IMR-90 (cell line): ENCODE measurements around the gene SARS1. TPM values are rescaled to one million over a fixed set of nuclear protein-coding genes. Genes with fewer than 3 reads are reported as not detected.

Experiments used
- ATAC-seq: fragments of 200-7000 bp; cut with Tn5 transposase; 2 replicates; pipeline ENCODE4 v1.9.1; 2020; ENCODE audit warnings: low read depth, mild to moderate bottlenecking, moderate library complexity
- BruUV-seq: library from RNA; stranded (reverse); fragments of 400-500 nt; replicated peaks from 2 replicates; lab custom pipeline; 2021; lab: Mats Ljungman, UMichigan
- CTCF ChIA-PET: fragments of 300-600 bp; formaldehyde crosslinking; extraction: SDS; loops from one replicate; lab custom pipeline; 2021; ENCODE audit warnings: antibody characterized with exemption; lab: Yijun Ruan, JAX
- POLR2A ChIA-PET: fragments of 300-600 bp; sonication (Branson Sonifier 250); formaldehyde crosslinking; loops from one replicate; lab custom pipeline; 2022; ENCODE audit warnings: antibody characterized with exemption; ENCODE audit not compliant: unreplicated experiment; lab: Charles Lee
- DNase-seq: peaks from one replicate; pipeline ENCODE4 v3.0.0; 2013
- H2AFZ ChIP-seq: replicated peaks from 2 replicates; pipeline ENCODE3; 2013; ENCODE audit warnings: low read length, mild to moderate bottlenecking; ENCODE audit not compliant: poor library complexity
- H2AK5ac ChIP-seq: 2 replicates; pipeline ENCODE4 v1.6.1; 2013; ENCODE audit warnings: low read depth, low read length, inconsistent platforms
- H2AK9ac ChIP-seq: replicated peaks from 2 replicates; pipeline ENCODE3; 2013; ENCODE audit warnings: mild to moderate bottlenecking, low read depth, low read length, moderate library complexity; ENCODE audit not compliant: poor library complexity
- H2BK120ac ChIP-seq: 2 replicates; pipeline ENCODE4 v1.6.1; 2013; ENCODE audit warnings: low read depth, low read length, inconsistent platforms
- H2BK15ac ChIP-seq: 3 replicates; pipeline ENCODE4 v1.6.1; 2013; ENCODE audit warnings: low read depth, low read length, inconsistent platforms
- H2BK20ac ChIP-seq: 2 replicates; pipeline ENCODE4 v1.6.1; 2013; ENCODE audit warnings: low read depth, mild to moderate bottlenecking, inconsistent platforms, low read length, moderate library complexity
- H2BK5ac ChIP-seq: 2 replicates; pipeline ENCODE4 v1.6.1; 2013; ENCODE audit warnings: mild to moderate bottlenecking, low read depth, low read length, inconsistent platforms; ENCODE audit not compliant: poor library complexity, severe bottlenecking
- H3K14ac ChIP-seq: replicated peaks from 2 replicates; pipeline ENCODE4 v1.6.1; 2013; ENCODE audit warnings: low read depth, low read length, inconsistent platforms
- H3K18ac ChIP-seq: 2 replicates; pipeline ENCODE4 v1.6.1; 2013; ENCODE audit warnings: low read depth, low read length, control low read depth
- H3K23ac ChIP-seq: 2 replicates; pipeline ENCODE4 v1.6.1; 2013; ENCODE audit warnings: low read depth, low read length, inconsistent platforms
- H3K27ac ChIP-seq: 2 replicates; pipeline ENCODE4 v1.5.1; 2013; ENCODE audit warnings: mild to moderate bottlenecking, control low read depth, low read length; ENCODE audit not compliant: insufficient read depth
- H3K27me3 ChIP-seq: 2 replicates; pipeline ENCODE4 v1.6.1; 2013; ENCODE audit warnings: low read length; ENCODE audit not compliant: control insufficient read depth, insufficient read depth
- H3K36me3 ChIP-seq: 2 replicates; pipeline ENCODE4 v1.6.1; 2013; ENCODE audit warnings: low read length, mixed read lengths; ENCODE audit not compliant: control insufficient read depth, insufficient read depth
- H3K4ac ChIP-seq: 2 replicates; pipeline ENCODE4 v1.6.1; 2013; ENCODE audit warnings: low read depth, low read length, inconsistent platforms
- H3K4me1 ChIP-seq: 2 replicates; pipeline ENCODE4 v1.6.1; 2013; ENCODE audit warnings: low read length, mixed read lengths; ENCODE audit not compliant: control insufficient read depth, insufficient read depth
- H3K4me2 ChIP-seq: 2 replicates; pipeline ENCODE4 v1.6.1; 2013; ENCODE audit warnings: low read depth, mild to moderate bottlenecking, control low read depth, low read length, moderate library complexity
- H3K4me3 ChIP-seq: 2 replicates; pipeline ENCODE4 v1.5.1; 2013; ENCODE audit warnings: low read depth, mild to moderate bottlenecking, control low read depth, low read length, moderate library complexity; ENCODE audit not compliant: insufficient read depth
- H3K56ac ChIP-seq: 2 replicates; pipeline ENCODE4 v1.6.1; 2013; ENCODE audit warnings: low read length, inconsistent platforms; ENCODE audit not compliant: insufficient read depth; ENCODE audit errors: extremely low read depth
- H3K79me1 ChIP-seq, 2 experiments: 2 replicates each; pipeline ENCODE4 v1.6.1; 2013; ENCODE audit warnings: low read length in 2 of 2, inconsistent platforms in 1 of 2, low read depth in 1 of 2
- H3K9ac ChIP-seq: 2 replicates; pipeline ENCODE4 v1.6.1; 2013; ENCODE audit warnings: low read depth, low read length, control low read depth
- H3K9me1 ChIP-seq: 2 replicates; pipeline ENCODE4 v1.6.1; 2013; ENCODE audit warnings: low read length, inconsistent platforms; ENCODE audit not compliant: insufficient read depth
- H3K9me3 ChIP-seq: 2 replicates; pipeline ENCODE4 v1.6.1; 2013; ENCODE audit warnings: low read length; ENCODE audit not compliant: control insufficient read depth, insufficient read depth
- H4K20me1 ChIP-seq: 2 replicates; pipeline ENCODE4 v1.6.1; 2013; ENCODE audit warnings: low read length, inconsistent platforms; ENCODE audit not compliant: insufficient read depth
- H4K5ac ChIP-seq: 2 replicates; pipeline ENCODE4 v1.6.1; 2013; ENCODE audit warnings: mild to moderate bottlenecking, low read depth, low read length, control low read depth
- H4K8ac ChIP-seq, 2 experiments: 2 replicates each; pipeline ENCODE4 v1.6.1; 2013; ENCODE audit warnings: low read depth in 2 of 2, low read length in 2 of 2, control low read depth in 1 of 2, inconsistent platforms in 1 of 2
- H4K91ac ChIP-seq: 2 replicates; pipeline ENCODE4 v1.6.1; 2013; ENCODE audit warnings: low read depth, low read length, inconsistent platforms; ENCODE audit not compliant: insufficient read depth
- BHLHE40 ChIP-seq: fragments of 150-350 bp; IDR thresholded peaks from 2 replicates; pipeline ENCODE4 v1.6.1; 2016; ENCODE audit warnings: mild to moderate bottlenecking, low read depth, low read length
- CEBPB ChIP-seq: IDR thresholded peaks from 2 replicates; pipeline ENCODE4 v1.6.1; 2012; ENCODE audit warnings: low read depth, low read length, improper control_type of control experiment
- CHD1 ChIP-seq: IDR thresholded peaks from 2 replicates; pipeline ENCODE4 v1.6.1; 2012; ENCODE audit warnings: low read depth, low read length, improper control_type of control experiment
- CTCF ChIP-seq: conservative IDR thresholded peaks from 2 replicates; pipeline ENCODE4 v1.5.1; 2012; ENCODE audit warnings: mild to moderate bottlenecking, low read depth, low read length, improper control_type of control experiment
- ELK1 ChIP-seq: fragments of 150-350 bp; IDR thresholded peaks from 2 replicates; pipeline ENCODE4 v1.6.1; 2016; ENCODE audit warnings: low read depth, mild to moderate bottlenecking, low read length, moderate library complexity, borderline replicate concordance
- FOS ChIP-seq: fragments of 150-350 bp; IDR thresholded peaks from 2 replicates; pipeline ENCODE4 v1.6.1; 2016; ENCODE audit warnings: low read depth, low read length
- MAFK ChIP-seq: IDR thresholded peaks from 2 replicates; pipeline ENCODE4 v1.6.1; 2012; ENCODE audit warnings: low read depth, low read length, improper control_type of control experiment
- MAZ ChIP-seq: IDR thresholded peaks from 2 replicates; pipeline ENCODE4 v1.6.1; 2012; ENCODE audit warnings: low read depth, mild to moderate bottlenecking, low read length, improper control_type of control experiment, moderate library complexity, borderline replicate concordance
- MXI1 ChIP-seq: IDR thresholded peaks from 2 replicates; pipeline ENCODE4 v1.6.1; 2012; ENCODE audit warnings: low read depth, mild to moderate bottlenecking, low read length, moderate library complexity, borderline replicate concordance
- NFE2L2 ChIP-seq: fragments of 150-350 bp; IDR thresholded peaks from 2 replicates; pipeline ENCODE4 v1.6.1; 2016; ENCODE audit warnings: low read depth, mild to moderate bottlenecking, low read length
- POLR2A ChIP-seq: IDR thresholded peaks from 2 replicates; pipeline ENCODE4 v1.6.1; 2012; ENCODE audit warnings: mild to moderate bottlenecking, low read depth, low read length
- RAD21 ChIP-seq: IDR thresholded peaks from 2 replicates; pipeline ENCODE4 v1.6.1; 2012; ENCODE audit warnings: low read length, improper control_type of control experiment
- RCOR1 ChIP-seq: IDR thresholded peaks from 2 replicates; pipeline ENCODE4 v1.6.1; 2012; ENCODE audit warnings: mild to moderate bottlenecking, low read length, improper control_type of control experiment; ENCODE audit not compliant: insufficient replicate concordance
- SMC3 ChIP-seq: fragments of 150-350 bp; IDR thresholded peaks from 2 replicates; pipeline ENCODE4 v1.6.1; 2016; ENCODE audit warnings: low read depth, mild to moderate bottlenecking, antibody characterized with exemption, low read length, moderate library complexity
- USF2 ChIP-seq: fragments of 150-350 bp; IDR thresholded peaks from 2 replicates; pipeline ENCODE4 v1.6.1; 2017; ENCODE audit warnings: mild to moderate bottlenecking, antibody characterized with exemption, low read length, low read depth
- WGBS, 2 experiments: methylation state at CpG; one replicate each; pipeline versions ENCODE4 v1.1.5 to v1.1.7; 2013; ENCODE audit warnings: missing lambda C conversion rate in 2 of 2; ENCODE audit not compliant: insufficient read length in 1 of 2; ENCODE audit errors: extremely low coverage in 2 of 2; 5-methylcytosine and 5-hydroxymethylcytosine counted together
- dilution Hi-C: fragments of 300-500 bp; cut with HindIII; formaldehyde crosslinking; loops from one replicate; pipeline ENCODE4 v1.14.3; 2018; ENCODE audit warnings: low sequenced_read_pairs; ENCODE audit not compliant: unreplicated experiment
- in situ Hi-C: fragments of 300-500 bp; cut with MboI; formaldehyde crosslinking; loops from 3 replicates; pipeline ENCODE4 v1.14.3; 2019; ENCODE audit warnings: low sequenced_read_pairs, inconsistent platforms, mixed read lengths
- intact Hi-C: fragments of 100-400 bp; cut with micrococcal nuclease; formaldehyde crosslinking; loops from 2 replicates; pipeline ENCODE4 v1.10.0; 2022
- polyA plus RNA-seq, 3 experiments: library from polyadenylated mRNA; depleted of rRNA; stranded (reverse); fragments of >200 nt; gene quantifications; 2 replicates each; pipeline ENCODE4 v1.2.3, GENCODE V29; 2012; ENCODE audit warnings: low replicate concordance in 1 of 3
- total RNA-seq: library from RNA; depleted of rRNA; stranded (reverse); fragments of >200 nt; gene quantifications from 2 replicates; pipeline ENCODE4 v1.2.3, GENCODE V29; 2012

The SARS1 gene
- total and polyA plus RNA-seq, 2 of the 4 experiments (the other 2 are of a cell fraction): 231 to 348 TPM

GRCh38 chr1:109282497-109282951 is 68.8 kb downstream of the SARS1 start:
- H3K14ac ChIP-seq: peak overlapping the region; percentile 48
- H2BK20ac ChIP-seq: no peak overlapping the region
- H3K4ac ChIP-seq: peak overlapping the region; percentile 85
- H3K9me1 ChIP-seq: peaks cover 4% of the 10 kb centered on the region; the same call in 1 of the 2 replicates
- H3K79me1 ChIP-seq: peaks cover 15 to 50% of the 10 kb centered on the region in 2 experiments
- peaks cover 5% of the 10 kb centered on the region for H3K4me1 ChIP-seq
- WGBS, 2 experiments: 0% methylated on average over 7 of the region's 10 CpGs; no CpG with 5 or more reads in 1 of the 2 experiments
- H3K9ac ChIP-seq: peak overlapping the region; percentile 82
- H2AFZ ChIP-seq: peak overlapping the region; percentile 95
- peak overlapping the region; percentile 72 for H3K56ac ChIP-seq
- H3K36me3 ChIP-seq: peaks cover 6% of the 10 kb centered on the region
- 0 out of 2 replicates have a peak overlapping the region, but pooled peaks have one; percentile 21 for H4K5ac ChIP-seq
- intact Hi-C loops (loop anchor here (1.0 to 10.0 kb wide), 2 partner anchors 117 to 342 kb away; no protein-coding TSS in a partner anchor), in situ Hi-C loops (no loop called here), dilution Hi-C loops (no loop called here)
- no TSS peak for BruUV-seq
- no peaks in the 10 kb centered on the region for H4K20me1 ChIP-seq
- ATAC-seq (peak; percentile 33), DNase-seq (no peak)
- peak overlapping the region; percentile 60; the same call in 1 of the 2 replicates for H2BK120ac ChIP-seq
- H3K4me3 ChIP-seq: peak overlapping the region; percentile 63
- H2BK15ac ChIP-seq: peak overlapping the region; percentile 12; the same call in 1 of the 3 replicates
- H3K23ac ChIP-seq: peak overlapping the region; percentile 93
- no peaks in the 10 kb centered on the region for H3K27me3 ChIP-seq
- H3K27ac ChIP-seq: peak overlapping the region; percentile 73
- H3K4me2 ChIP-seq: peak overlapping the region; percentile 96
- peak overlapping the region; percentile 17 for H3K18ac ChIP-seq
- peak overlapping the region; percentile 63 for H2AK5ac ChIP-seq
- ChIA-PET CTCF (interaction anchor here (0.6 to 1.2 kb wide), 5 partner anchors 25 to 115 kb away, joined by 3 to 4 read pairs (median 3); partner anchors contain the start of gene SORT1), POLR2A (interaction anchor here (0.8 to 1.6 kb wide), 3 partner anchors 13 to 88 kb away, joined by 3 read pairs; no protein-coding TSS in a partner anchor)
- peak overlapping the region; percentile 71 for H4K91ac ChIP-seq
- H4K8ac ChIP-seq: peak overlapping the region; percentile 32 to 74; a peak in 3 of 4 replicates
- peak overlapping the region; percentile 73 for H2BK5ac ChIP-seq
- H2AK9ac ChIP-seq: peak overlapping the region; percentile 88
- H3K9me3 ChIP-seq: no peaks in the 10 kb centered on the region
- TF ChIP-seq ELK1 (no peak), USF2 (no peak), POLR2A (no peak), NFE2L2 (no peak), SMC3 (no peak), CTCF (no peak), MXI1 (no peak), CEBPB (no peak), CHD1 (no peak), RAD21 (no peak), BHLHE40 (no peak), MAZ (no peak), MAFK (no peak), RCOR1 (no peak), FOS (no peak)
